Brain microvascular endothelial cell (primary cell): ENCODE results near the gene DPF1.
A peak's percentile ranks its signal among the peaks of the same experiment; 100 is the strongest.

Experiments
- DNase-seq: peaks from one replicate; pipeline ENCODE4 v3.0.0-alpha.2; 2020
- H3K27ac ChIP-seq: fragments of 250-450 bp; sonication (Bioruptor Pico); 2 replicates; pipeline ENCODE4 v1.5.1; 2020; ENCODE audit warnings: mild to moderate bottlenecking, moderate library complexity
- H3K27me3 ChIP-seq: fragments of 250-450 bp; sonication (Bioruptor Pico); replicated peaks from 2 replicates; pipeline ENCODE4 v1.5.1; 2020; ENCODE audit warnings: mild to moderate bottlenecking
- H3K36me3 ChIP-seq: fragments of 250-450 bp; sonication (Bioruptor Pico); replicated peaks from 2 replicates; pipeline ENCODE4 v1.5.1; 2020; ENCODE audit warnings: mild to moderate bottlenecking
- H3K4me3 ChIP-seq: 2 replicates; pipeline ENCODE4 v1.5.1; 2011; ENCODE audit warnings: low read depth, mild to moderate bottlenecking, control low read depth, low read length, moderate library complexity
- CTCF ChIP-seq: IDR thresholded peaks from 2 replicates; pipeline ENCODE4 v1.5.1; 2011; ENCODE audit warnings: low read depth, mild to moderate bottlenecking, moderate library complexity, low read length, control low read depth, inconsistent platforms; ENCODE audit errors: missing control alignments
- in situ Hi-C: cut with HindIII; loops from 2 replicates; pipeline ENCODE4 v1.10.0; 2017; ENCODE audit warnings: low sequenced_read_pairs, low pct_ligation_motif_present

Gene DPF1

GRCh38 chr19:38245826-38246498, 21.9 kb upstream of the DPF1 start:
- no peak for TF ChIP-seq CTCF
- DNase-seq: peak; percentile 45
- in situ Hi-C loops: no loop called here
- no peaks in the 10 kb centered on the region for H3K27me3 ChIP-seq
- H3K4me3 ChIP-seq: no peak overlapping the region
- no peaks in the 10 kb centered on the region for H3K36me3 ChIP-seq
- no peak overlapping the region for H3K27ac ChIP-seq

- no peak for DNase-seq
- no peaks in the 10 kb centered on the region for H3K27me3 ChIP-seq
- no peaks in the 10 kb centered on the region for H3K36me3 ChIP-seq
- no peak overlapping the region for H3K4me3 ChIP-seq
- H3K27ac ChIP-seq: no peak overlapping the region
- in situ Hi-C loops: no loop called here
- TF ChIP-seq CTCF: no peak
These were observed 19.3 kb upstream of the DPF1 start for GRCh38 chr19:38243279-38243673.

- TF ChIP-seq CTCF: no peak
- Histone ChIP-seq H3K27me3 (no peaks in the 10 kb centered on the region), H3K27ac (no peak overlapping the region), H3K4me3 (no peak overlapping the region), H3K36me3 (no peaks in the 10 kb centered on the region)
- in situ Hi-C loops: no loop called here
- DNase-seq: no peak
These were observed 15.8 kb upstream of the DPF1 start for GRCh38 chr19:38239816-38240215.

- TF ChIP-seq CTCF: no peak
- Histone ChIP-seq H3K4me3 (no peak overlapping the region), H3K36me3 (no peaks in the 10 kb centered on the region), H3K27me3 (no peaks in the 10 kb centered on the region), H3K27ac (no peak overlapping the region)
- in situ Hi-C loops: loop anchor here (5.0 kb wide), 1 partner anchor 83 kb away; the partner anchor contains the start of genes KCNK6 and YIF1B
- DNase-seq: no peak
These were observed 10.6 kb upstream of the DPF1 start for GRCh38 chr19:38234615-38235014.

- in situ Hi-C loops: loop anchor here (5.0 kb wide), 1 partner anchor 84 kb away; the partner anchor contains the start of genes KCNK6 and YIF1B
- H3K4me3 ChIP-seq: no peak overlapping the region
- peak; percentile 90 for TF ChIP-seq CTCF
- no peaks in the 10 kb centered on the region for H3K36me3 ChIP-seq
- no peaks in the 10 kb centered on the region for H3K27me3 ChIP-seq
- H3K27ac ChIP-seq: no peak overlapping the region
- DNase-seq: peak; percentile 53
These were observed 9.8 kb upstream of the DPF1 start for GRCh38 chr19:38233740-38234251.
